T-helper 1 cell treated with Interleukin-12 subunit alpha and Interleukin-12 subunit beta and Interleukin-4 antibody, amounts not matched to agents 30 μg/mL and 1 μg/mL, for 36 hours (primary cell): Measurements from ENCODE around the gene RGS6.

Source experiments
- H3K27ac Mint-ChIP-seq: one replicate; pipeline ENCODE4 v1.8.0; 2021; ENCODE audit warnings: mild to moderate bottlenecking, mixed read lengths
- H3K27me3 Mint-ChIP-seq: one replicate; pipeline ENCODE4 v1.8.0; 2021; ENCODE audit warnings: low read depth, mixed read lengths
- H3K36me3 Mint-ChIP-seq: one replicate; pipeline ENCODE4 v1.8.0; 2021; ENCODE audit warnings: low read depth, mixed read lengths
- H3K4me1 Mint-ChIP-seq: one replicate; pipeline ENCODE4 v1.8.0; 2021; ENCODE audit warnings: low read depth, mixed read lengths
- H3K4me3 Mint-ChIP-seq: one replicate; pipeline ENCODE4 v1.8.0; 2021; ENCODE audit warnings: mild to moderate bottlenecking, moderate library complexity, mixed read lengths
- H3K9me3 Mint-ChIP-seq: one replicate; pipeline ENCODE4 v1.8.0; 2021; ENCODE audit warnings: mixed read lengths

Gene RGS6

DNA sequence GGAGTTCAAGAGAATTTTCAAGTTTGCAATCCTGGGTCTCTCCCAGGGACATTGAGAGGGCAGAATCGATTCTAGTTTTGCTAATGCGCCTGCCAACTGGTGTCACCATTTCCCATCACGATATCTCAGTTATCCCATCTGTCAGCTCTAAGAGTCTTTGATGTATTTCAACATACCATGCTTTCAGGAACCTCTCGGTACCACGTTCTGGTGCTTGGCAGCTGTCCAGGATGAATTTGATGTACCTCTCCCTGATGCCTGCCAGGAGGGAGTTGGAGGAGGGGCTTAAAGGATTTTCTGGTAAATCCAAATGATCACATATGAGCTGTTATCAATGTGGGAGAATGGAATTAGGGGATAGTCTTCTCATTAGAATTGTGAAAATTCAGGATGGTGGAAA is 332.5 kb downstream of the RGS6 start:
- Mint-ChIP-seq H3K27me3 (peaks cover 15% of the 10 kb centered on the region), H3K9me3 (peaks cover 4% of the 10 kb centered on the region), H3K36me3 (no peaks in the 10 kb centered on the region), H3K4me3 (no peak overlapping the region), H3K4me1 (no peaks in the 10 kb centered on the region), H3K27ac (no peak overlapping the region)

DNA sequence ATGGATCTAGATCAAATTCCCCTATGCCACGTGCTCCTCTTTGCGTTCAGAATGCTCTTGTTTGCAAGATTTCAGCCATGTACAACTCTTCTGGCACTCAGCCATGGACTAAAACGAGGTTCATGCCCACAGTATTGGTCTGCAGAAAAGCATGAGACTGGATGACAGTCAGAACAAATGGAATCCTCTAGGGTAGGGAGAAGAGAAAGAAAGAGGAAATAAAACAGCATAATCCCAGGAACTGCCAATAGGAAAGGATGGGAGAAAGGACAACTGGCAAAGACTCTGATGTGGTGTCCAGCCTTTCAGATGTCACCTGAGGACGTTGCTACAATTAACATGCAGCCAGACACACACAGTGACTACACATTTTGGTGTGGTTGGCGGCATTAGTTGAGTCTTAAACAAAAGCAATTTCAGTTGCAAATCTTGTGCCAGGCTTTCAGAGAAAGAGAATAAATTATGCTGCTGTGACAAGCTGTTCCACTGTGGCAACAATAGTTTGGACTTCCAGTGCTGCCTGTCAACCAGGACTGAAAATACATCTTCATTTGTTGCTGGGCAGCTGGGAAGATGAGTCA is 338.0 kb downstream of the RGS6 start:
- Mint-ChIP-seq H3K9me3 (no peaks in the 10 kb centered on the region), H3K27me3 (peaks cover 7% of the 10 kb centered on the region), H3K4me1 (no peaks in the 10 kb centered on the region), H3K27ac (no peak overlapping the region), H3K4me3 (no peak overlapping the region), H3K36me3 (no peaks in the 10 kb centered on the region)

DNA sequence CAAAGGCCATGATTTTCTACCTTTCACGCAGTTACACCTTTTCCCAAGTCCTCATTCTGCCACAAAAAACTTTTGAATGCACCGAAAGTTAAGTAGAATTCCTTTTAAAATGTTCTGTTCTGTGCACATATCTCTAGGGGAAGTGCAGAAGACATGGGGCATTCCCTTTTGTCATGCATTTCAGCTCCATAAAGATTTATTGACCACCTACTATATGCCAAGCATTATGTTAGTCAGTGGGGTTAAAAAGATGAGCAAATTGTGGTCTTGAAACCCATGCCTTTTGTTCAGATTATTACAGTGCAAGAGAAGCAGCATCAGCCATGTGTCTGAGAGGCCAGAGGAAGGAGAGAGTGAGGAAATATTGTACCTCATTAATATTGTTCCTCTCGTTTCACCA is 338.5 kb downstream of the RGS6 start:
- Mint-ChIP-seq H3K4me1 (no peaks in the 10 kb centered on the region), H3K27me3 (peaks cover 9% of the 10 kb centered on the region), H3K9me3 (no peaks in the 10 kb centered on the region), H3K4me3 (no peak overlapping the region), H3K36me3 (no peaks in the 10 kb centered on the region), H3K27ac (no peak overlapping the region)

DNA sequence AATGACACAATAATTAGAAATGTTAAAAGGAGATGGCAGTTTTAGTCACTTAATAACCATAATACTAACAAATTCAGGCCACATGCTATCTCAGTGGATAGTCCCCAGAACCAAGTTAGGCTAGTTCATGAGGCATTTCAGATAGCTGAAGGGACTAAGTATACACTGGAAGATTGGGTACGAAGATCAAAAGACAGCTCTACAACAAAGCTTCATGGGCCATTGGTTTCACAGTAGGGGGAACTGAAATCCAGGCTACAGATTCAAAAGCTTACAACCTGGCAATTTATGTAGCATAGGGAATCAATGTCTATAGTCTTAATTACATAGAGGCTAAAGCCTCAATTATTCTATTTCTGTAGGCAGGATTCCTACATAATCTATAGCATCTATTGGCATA is 343.0 kb downstream of the RGS6 start:
- no peaks in the 10 kb centered on the region for H3K9me3 Mint-ChIP-seq
- no peak overlapping the region for H3K27ac Mint-ChIP-seq
- H3K4me1 Mint-ChIP-seq: no peaks in the 10 kb centered on the region
- peaks cover 6% of the 10 kb centered on the region for H3K27me3 Mint-ChIP-seq
- H3K36me3 Mint-ChIP-seq: no peaks in the 10 kb centered on the region
- no peak overlapping the region for H3K4me3 Mint-ChIP-seq

DNA sequence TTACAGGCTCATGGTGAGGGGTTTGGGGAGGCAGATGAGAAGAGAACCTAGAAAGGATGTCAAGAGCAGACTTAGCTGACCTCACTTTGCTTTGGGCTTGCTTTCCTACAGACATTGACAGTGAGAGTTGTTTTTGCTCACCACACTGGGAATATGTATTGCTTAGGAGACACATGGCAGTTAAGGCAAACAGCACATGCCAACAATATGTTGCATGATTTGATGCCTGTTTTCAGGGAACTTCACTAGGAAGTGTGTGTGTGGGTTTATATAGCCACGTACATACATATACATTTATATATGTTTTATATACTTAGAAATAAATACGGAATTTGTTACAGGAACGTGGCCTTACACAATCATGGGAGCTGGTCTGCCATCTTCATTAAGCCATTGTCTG is 346.1 kb downstream of the RGS6 start:
- H3K36me3 Mint-ChIP-seq: no peaks in the 10 kb centered on the region
- H3K9me3 Mint-ChIP-seq: peaks cover 3% of the 10 kb centered on the region
- H3K4me3 Mint-ChIP-seq: no peak overlapping the region
- H3K27ac Mint-ChIP-seq: no peak overlapping the region
- peaks cover 6% of the 10 kb centered on the region for H3K27me3 Mint-ChIP-seq
- H3K4me1 Mint-ChIP-seq: no peaks in the 10 kb centered on the region

DNA sequence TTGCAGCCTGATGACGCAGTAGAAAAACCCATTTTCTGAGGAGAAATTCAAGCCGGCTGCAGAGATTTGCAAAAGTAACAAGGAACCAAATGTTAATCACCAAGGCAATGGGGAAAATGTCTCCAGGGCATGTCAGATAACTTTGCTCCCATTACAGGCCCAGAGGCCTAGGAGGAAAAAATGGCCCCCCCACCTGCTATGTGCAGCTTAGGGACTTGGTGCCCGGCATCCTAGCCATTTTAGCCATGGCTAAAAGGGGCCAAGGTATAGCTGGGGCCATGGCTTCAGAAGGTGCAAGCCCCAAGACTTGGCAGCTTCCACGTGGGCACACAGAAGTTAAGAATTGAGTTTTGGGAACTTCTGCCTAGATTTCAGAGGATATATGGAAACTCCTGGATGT is 351.9 kb downstream of the RGS6 start:
- H3K27me3 Mint-ChIP-seq: peaks cover 8% of the 10 kb centered on the region
- peaks cover 1% of the 10 kb centered on the region for H3K36me3 Mint-ChIP-seq
- no peaks in the 10 kb centered on the region for H3K4me1 Mint-ChIP-seq
- H3K4me3 Mint-ChIP-seq: no peak overlapping the region
- no peak overlapping the region for H3K27ac Mint-ChIP-seq
- H3K9me3 Mint-ChIP-seq: peaks cover 29% of the 10 kb centered on the region

DNA sequence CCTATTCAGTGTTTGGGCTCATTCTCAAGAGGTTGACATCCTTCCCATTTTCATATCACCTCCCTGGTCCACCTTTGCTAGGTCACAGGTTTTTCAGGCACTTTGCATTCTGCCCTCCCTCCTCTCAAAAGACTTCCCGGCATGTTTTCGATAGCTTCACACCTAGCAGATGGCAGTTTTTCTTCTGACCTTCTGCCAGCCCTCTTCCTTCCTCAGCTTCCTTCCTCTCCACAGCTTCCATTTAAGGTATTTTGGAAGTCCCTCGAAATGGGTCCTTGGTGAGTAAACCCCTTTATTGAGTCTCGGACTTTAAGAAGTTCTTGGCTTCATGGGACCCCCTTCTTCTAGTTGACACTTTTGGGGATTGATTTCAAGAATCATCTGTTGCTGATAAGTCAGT is 358.0 kb downstream of the RGS6 start:
- Mint-ChIP-seq H3K9me3 (peaks cover 12% of the 10 kb centered on the region), H3K4me3 (no peak overlapping the region), H3K4me1 (no peaks in the 10 kb centered on the region), H3K27ac (no peak overlapping the region), H3K27me3 (peaks cover 33% of the 10 kb centered on the region), H3K36me3 (peaks cover 1% of the 10 kb centered on the region)

DNA sequence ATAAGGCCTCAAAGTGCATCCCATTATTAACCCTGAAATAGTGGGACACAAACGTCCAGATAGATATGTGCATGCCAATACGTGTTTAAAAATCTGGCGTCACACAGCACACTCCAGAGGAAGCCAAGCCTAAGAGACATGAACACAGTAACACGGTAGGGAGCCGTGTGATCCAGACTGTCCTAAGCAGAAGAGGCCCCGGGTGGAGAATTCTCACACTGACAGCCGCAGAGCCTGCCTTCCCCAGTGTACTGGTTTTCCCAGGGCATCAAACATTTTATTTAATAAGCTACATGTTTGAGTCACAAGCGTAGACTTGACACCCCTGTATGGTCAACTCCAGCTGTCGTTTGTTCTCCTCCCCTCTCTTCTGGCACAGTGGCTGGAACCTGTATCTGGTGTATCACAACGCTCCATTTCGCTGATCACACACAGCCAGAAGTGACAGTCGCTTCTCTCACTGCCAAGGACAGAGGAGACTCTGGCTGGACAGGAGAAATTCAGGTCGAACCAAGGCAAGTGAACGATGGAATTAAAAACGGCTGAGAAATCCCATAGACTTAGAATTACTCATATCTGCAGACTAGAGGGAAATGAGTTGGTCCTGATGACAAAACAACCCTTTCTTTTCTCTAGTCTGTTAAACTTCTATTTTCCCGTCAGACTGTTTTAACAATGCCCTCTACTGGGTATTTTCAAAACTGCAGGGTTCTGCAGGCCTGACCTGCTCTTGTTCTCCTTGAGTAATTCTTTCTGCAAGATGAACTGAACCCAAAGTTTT is 359.9 kb downstream of the RGS6 start:
- Mint-ChIP-seq H3K4me3 (no peak overlapping the region), H3K36me3 (no peaks in the 10 kb centered on the region), H3K4me1 (no peaks in the 10 kb centered on the region), H3K9me3 (no peaks in the 10 kb centered on the region), H3K27ac (no peak overlapping the region), H3K27me3 (peaks cover 33% of the 10 kb centered on the region)

DNA sequence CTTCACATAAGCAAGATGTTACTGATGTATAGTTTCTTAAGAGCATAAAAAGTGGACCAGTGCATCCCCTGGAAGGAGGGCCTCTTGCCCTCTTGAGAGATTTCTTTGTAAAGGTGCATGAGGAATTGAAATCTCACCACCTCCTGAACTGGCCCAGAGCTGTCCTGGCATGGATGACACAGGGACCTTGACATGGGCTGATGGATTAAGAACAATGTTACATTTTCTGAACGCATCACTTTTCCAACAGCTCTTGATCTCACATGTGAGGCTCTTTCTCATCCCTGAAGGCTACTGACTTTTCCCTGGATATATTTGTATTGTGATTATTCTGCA is 360.4 kb downstream of the RGS6 start:
- H3K9me3 Mint-ChIP-seq: no peaks in the 10 kb centered on the region
- H3K27ac Mint-ChIP-seq: no peak overlapping the region
- H3K36me3 Mint-ChIP-seq: no peaks in the 10 kb centered on the region
- no peak overlapping the region for H3K4me3 Mint-ChIP-seq
- no peaks in the 10 kb centered on the region for H3K4me1 Mint-ChIP-seq
- H3K27me3 Mint-ChIP-seq: peaks cover 33% of the 10 kb centered on the region

DNA sequence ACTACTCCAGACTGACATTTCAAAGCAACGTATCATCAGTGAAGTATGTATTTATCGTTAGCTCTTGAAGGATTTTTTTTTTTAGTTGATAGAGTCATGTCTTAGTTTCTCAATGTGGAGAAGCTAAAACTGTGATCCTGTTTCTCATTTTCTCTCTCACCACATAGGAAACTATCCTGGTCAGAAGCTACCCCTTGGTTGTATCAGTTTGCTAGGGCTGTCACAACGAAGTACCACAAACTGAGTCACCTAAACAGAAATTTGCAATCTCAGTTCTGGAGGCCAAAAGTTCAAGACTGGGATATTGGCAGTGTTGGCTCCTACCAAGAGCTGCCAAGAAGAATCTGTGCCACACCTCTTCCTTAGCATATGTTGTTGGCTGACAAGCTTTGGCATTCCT is 369.1 kb downstream of the RGS6 start:
- H3K36me3 Mint-ChIP-seq: no peaks in the 10 kb centered on the region
- no peaks in the 10 kb centered on the region for H3K4me1 Mint-ChIP-seq
- no peak overlapping the region for H3K27ac Mint-ChIP-seq
- peaks cover 41% of the 10 kb centered on the region for H3K27me3 Mint-ChIP-seq
- no peak overlapping the region for H3K4me3 Mint-ChIP-seq
- peaks cover 15% of the 10 kb centered on the region for H3K9me3 Mint-ChIP-seq

DNA sequence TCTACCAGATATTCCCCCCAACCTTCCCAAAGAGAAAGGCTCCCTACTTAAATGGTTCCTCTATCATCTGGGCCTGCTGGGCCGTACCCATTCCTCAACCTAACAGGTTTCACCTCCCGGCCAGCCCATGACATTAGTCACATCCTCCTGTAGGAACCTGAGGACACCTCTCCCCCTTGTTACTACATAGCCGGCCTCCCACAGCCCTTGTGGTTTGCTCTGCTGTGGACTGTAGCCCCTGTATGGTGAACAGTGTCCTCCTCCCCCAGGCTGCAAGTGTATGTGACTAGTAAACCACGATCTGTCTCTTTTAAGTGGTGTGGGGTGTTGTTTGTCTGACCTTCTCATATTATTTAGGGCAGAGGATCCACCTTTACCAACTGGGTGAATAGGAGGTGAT is 371.7 kb downstream of the RGS6 start:
- Mint-ChIP-seq H3K36me3 (no peaks in the 10 kb centered on the region), H3K9me3 (peaks cover 20% of the 10 kb centered on the region), H3K27me3 (peaks cover 49% of the 10 kb centered on the region), H3K4me1 (no peaks in the 10 kb centered on the region), H3K4me3 (no peak overlapping the region), H3K27ac (no peak overlapping the region)

DNA sequence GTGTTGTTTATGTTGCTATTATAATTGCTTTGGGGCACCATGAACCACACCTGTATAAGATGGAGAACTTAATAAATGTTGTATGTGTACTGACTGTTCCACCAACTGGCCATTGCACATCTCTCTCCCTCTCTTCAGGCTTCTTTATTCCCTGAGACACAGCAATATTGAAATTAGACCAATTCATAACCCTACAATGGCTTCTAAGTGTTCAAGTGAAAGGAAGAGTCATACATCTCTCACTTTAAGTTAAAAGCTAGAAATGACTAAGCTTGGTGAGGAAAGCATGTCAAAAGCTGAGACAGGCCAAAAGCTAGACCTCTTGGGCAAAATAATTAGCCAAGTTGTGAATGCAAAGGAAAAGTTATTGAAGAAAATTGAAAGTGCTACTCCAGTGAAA is 373.3 kb downstream of the RGS6 start:
- Mint-ChIP-seq H3K27ac (no peak overlapping the region), H3K9me3 (peaks cover 20% of the 10 kb centered on the region), H3K4me3 (no peak overlapping the region), H3K4me1 (no peaks in the 10 kb centered on the region), H3K27me3 (peaks cover 40% of the 10 kb centered on the region), H3K36me3 (no peaks in the 10 kb centered on the region)

DNA sequence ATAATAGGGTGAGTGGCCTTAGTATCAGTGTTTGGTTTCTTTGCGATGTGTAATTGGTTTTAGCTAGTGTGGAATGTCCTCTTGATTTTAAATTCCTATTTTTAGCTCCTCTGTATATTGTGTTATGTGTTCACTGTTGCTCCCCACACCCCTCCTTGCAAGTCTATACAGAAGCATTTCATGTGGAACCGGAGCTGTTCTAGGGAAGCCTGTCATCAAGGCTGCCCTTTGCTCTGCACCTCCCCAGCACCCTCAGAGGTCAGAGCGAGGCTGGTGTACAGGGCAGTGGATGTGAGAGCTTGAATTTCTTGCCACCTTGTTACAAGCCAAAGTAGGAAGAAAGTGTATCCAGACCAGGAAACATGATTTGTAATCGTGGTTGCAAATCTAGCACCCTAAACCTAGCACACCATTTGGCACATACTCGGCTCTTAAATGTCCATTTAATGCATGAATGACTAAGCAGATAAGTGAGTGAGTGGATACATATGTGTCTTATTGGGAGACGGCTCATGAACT is 376.8 kb downstream of the RGS6 start:
- Mint-ChIP-seq H3K4me3 (no peak overlapping the region), H3K27me3 (peaks cover 29% of the 10 kb centered on the region), H3K36me3 (no peaks in the 10 kb centered on the region), H3K4me1 (peaks cover 3% of the 10 kb centered on the region), H3K9me3 (peaks cover 14% of the 10 kb centered on the region), H3K27ac (no peak overlapping the region)

DNA sequence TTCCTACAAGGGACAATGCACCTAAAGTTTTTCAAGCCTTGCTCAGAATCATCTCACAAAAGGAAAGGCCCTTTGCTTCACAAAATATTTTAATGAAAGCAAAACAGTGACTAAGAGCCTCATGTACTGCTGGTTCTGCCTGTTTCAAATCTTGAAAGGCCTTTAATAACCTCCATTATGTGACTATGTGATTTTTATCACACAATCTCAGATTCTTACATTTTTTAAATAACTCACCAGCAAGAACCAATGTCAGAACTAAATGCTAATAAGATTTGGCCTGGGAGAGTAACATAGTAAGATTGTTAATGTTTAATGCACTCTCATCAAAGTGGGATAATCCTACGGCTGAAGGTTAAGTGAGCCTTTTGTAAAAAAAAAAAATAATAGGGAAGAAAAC is 378.9 kb downstream of the RGS6 start:
- Mint-ChIP-seq H3K9me3 (peaks cover 12% of the 10 kb centered on the region), H3K36me3 (no peaks in the 10 kb centered on the region), H3K4me3 (no peak overlapping the region), H3K4me1 (peaks cover 3% of the 10 kb centered on the region), H3K27ac (no peak overlapping the region), H3K27me3 (peaks cover 36% of the 10 kb centered on the region)

DNA sequence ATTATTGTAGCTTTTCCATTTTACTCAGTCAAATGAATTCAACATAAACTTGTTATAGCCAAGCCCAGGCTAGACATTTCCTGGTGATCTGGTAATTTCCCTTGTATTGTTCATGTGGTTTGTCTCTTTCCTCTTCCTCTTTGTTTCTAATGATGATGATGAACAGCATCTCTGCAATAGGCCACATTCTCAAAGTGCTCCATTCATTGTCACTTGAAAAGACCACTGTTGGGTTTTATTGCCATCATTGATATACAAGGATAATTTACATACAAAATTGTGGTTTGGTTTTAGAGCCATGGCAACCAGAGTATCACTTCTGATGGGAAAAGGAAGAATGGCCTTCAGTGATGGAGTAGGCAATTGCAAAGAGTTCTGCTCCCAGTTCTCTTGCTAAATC is 379.3 kb downstream of the RGS6 start:
- no peak overlapping the region for H3K4me3 Mint-ChIP-seq
- no peak overlapping the region for H3K27ac Mint-ChIP-seq
- peaks cover 34% of the 10 kb centered on the region for H3K27me3 Mint-ChIP-seq
- H3K9me3 Mint-ChIP-seq: peaks cover 8% of the 10 kb centered on the region
- no peaks in the 10 kb centered on the region for H3K36me3 Mint-ChIP-seq
- peaks cover 3% of the 10 kb centered on the region for H3K4me1 Mint-ChIP-seq
